PC-9 (cell line): ENCODE data around the gene LAMA3. TPM values are rescaled to one million over a fixed set of nuclear protein-coding genes. Genes with fewer than 3 reads are reported as not detected.

Experiments
- BruUV-seq: library from RNA; stranded (reverse); fragments of 400-500 nt; replicated peaks from 2 replicates; lab custom pipeline; 2021; lab: Mats Ljungman, UMichigan
- CTCF ChIA-PET: fragments of 300-600 bp; sonication (Branson Sonifier 250); formaldehyde crosslinking; loops from one replicate; lab custom pipeline; 2022; ENCODE audit warnings: antibody characterized with exemption; lab: Charles Lee
- POLR2A ChIA-PET: fragments of 300-600 bp; sonication (Branson Sonifier 250); formaldehyde crosslinking; loops from one replicate; lab custom pipeline; 2022; ENCODE audit warnings: antibody characterized with exemption; ENCODE audit not compliant: unreplicated experiment; lab: Charles Lee
- DNase-seq, 2 experiments: peaks; one replicate each; pipeline versions ENCODE4 v3.0.0 to v3.0.0-alpha.2; 2015 to 2022; ENCODE audit warnings: mixed read lengths in 1 of 2
- H2AFZ ChIP-seq: fragments of 200-600 bp; sonication (generic); 2 replicates; pipeline ENCODE4 v1.8.1; 2017; ENCODE audit warnings: antibody characterized with exemption
- H3F3A ChIP-seq: fragments of 200-600 bp; sonication (generic); 2 replicates; pipeline ENCODE4 v1.8.1; 2017; ENCODE audit warnings: antibody characterized with exemption, mild to moderate bottlenecking, low read depth; ENCODE audit not compliant: insufficient read depth
- H3K27ac ChIP-seq: fragments of 200-600 bp; sonication (generic); 2 replicates; pipeline ENCODE4 v1.6.1; 2016; ENCODE audit warnings: mixed run types
- H3K27me3 ChIP-seq: fragments of 200-600 bp; sonication (generic); 2 replicates; pipeline ENCODE4 v1.6.1; 2016; ENCODE audit warnings: low read depth, mixed run types; ENCODE audit not compliant: insufficient read depth
- H3K36me3 ChIP-seq: fragments of 200-600 bp; sonication (generic); 2 replicates; pipeline ENCODE4 v1.6.1; 2016; ENCODE audit warnings: low read depth, mixed run types
- H3K4me1 ChIP-seq: fragments of 200-600 bp; sonication (generic); replicated peaks from 2 replicates; pipeline ENCODE4 v1.6.1; 2016; ENCODE audit warnings: mixed run types; ENCODE audit not compliant: insufficient read depth
- H3K4me2 ChIP-seq: fragments of 200-600 bp; sonication (generic); 2 replicates; pipeline ENCODE4 v1.6.1; 2017; ENCODE audit warnings: mixed run types
- H3K4me3 ChIP-seq: fragments of 200-600 bp; sonication (generic); 2 replicates; pipeline ENCODE4 v1.6.1; 2016; ENCODE audit warnings: mixed run types
- H3K79me2 ChIP-seq: fragments of 200-600 bp; sonication (generic); 2 replicates; pipeline ENCODE4 v1.6.1; 2017; ENCODE audit warnings: low read depth, mixed run types
- H3K9me2 ChIP-seq: fragments of 200-600 bp; sonication (generic); 2 replicates; pipeline ENCODE4 v1.8.1; 2017; ENCODE audit warnings: mild to moderate bottlenecking; ENCODE audit not compliant: insufficient read depth
- H3K9me3 ChIP-seq: fragments of 200-600 bp; sonication (generic); 2 replicates; pipeline ENCODE4 v1.8.1; 2016; ENCODE audit warnings: low read depth; ENCODE audit not compliant: insufficient read depth
- H4K20me1 ChIP-seq: fragments of 200-600 bp; sonication (generic); 2 replicates; pipeline ENCODE4 v1.8.1; 2017; ENCODE audit not compliant: insufficient read depth
- EZH2 ChIP-seq: fragments of 200-600 bp; sonication (generic); IDR thresholded peaks from 2 replicates; pipeline ENCODE4 v1.8.0; 2017; ENCODE audit warnings: antibody characterized with exemption, low read depth
- intact Hi-C: fragments of 100-400 bp; cut with micrococcal nuclease; formaldehyde crosslinking; loops from one replicate; pipeline ENCODE4 v1.10.0; 2022; ENCODE audit not compliant: unreplicated experiment
- total RNA-seq: library from RNA; stranded (reverse); gene quantifications from 2 replicates; pipeline ENCODE4 v1.2.3, GENCODE V29; 2021
- TF ChIP-seq, protein P1 (sequence below): fragments of 200-600 bp; sonication (generic); conservative IDR thresholded peaks from 2 replicates; pipeline ENCODE4 v1.6.1; 2017; ENCODE audit warnings: mixed run types, antibody characterized with exemption, mild to moderate bottlenecking, moderate library complexity

LAMA3 gene
- total RNA-seq, 1 experiment from 2014 or later = 44.4 TPM

DNA sequence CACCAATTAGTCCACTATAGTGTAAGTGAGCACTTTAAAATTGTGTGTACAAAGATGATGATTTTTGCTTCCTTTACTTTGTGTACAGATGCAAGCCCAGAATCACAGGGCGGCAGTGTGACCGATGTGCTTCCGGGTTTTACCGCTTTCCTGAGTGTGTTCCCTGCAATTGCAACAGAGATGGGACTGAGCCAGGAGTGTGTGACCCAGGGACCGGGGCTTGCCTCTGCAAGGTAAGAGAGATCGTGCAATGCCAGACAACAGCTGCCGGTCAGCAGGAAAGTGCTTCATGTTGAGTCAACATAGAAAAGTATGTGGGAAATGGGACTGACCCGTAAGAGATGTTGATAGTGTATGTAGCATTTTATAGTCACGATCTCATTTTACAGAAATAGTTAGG, 168.5 kb downstream of the LAMA3 start:
- H4K20me1 ChIP-seq = no peaks in the 10 kb centered on the region
- H3K9me3 ChIP-seq = no peaks in the 10 kb centered on the region
- no TSS peak for BruUV-seq
- no peak overlapping the region for H3K4me3 ChIP-seq
- TF ChIP-seq, protein P1, sequence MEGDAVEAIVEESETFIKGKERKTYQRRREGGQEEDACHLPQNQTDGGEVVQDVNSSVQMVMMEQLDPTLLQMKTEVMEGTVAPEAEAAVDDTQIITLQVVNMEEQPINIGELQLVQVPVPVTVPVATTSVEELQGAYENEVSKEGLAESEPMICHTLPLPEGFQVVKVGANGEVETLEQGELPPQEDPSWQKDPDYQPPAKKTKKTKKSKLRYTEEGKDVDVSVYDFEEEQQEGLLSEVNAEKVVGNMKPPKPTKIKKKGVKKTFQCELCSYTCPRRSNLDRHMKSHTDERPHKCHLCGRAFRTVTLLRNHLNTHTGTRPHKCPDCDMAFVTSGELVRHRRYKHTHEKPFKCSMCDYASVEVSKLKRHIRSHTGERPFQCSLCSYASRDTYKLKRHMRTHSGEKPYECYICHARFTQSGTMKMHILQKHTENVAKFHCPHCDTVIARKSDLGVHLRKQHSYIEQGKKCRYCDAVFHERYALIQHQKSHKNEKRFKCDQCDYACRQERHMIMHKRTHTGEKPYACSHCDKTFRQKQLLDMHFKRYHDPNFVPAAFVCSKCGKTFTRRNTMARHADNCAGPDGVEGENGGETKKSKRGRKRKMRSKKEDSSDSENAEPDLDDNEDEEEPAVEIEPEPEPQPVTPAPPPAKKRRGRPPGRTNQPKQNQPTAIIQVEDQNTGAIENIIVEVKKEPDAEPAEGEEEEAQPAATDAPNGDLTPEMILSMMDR = no peak
- no peak for TF ChIP-seq EZH2
- peaks cover 34% of the 10 kb centered on the region for H3K4me1 ChIP-seq
- no peak overlapping the region for H2AFZ ChIP-seq
- H3K36me3 ChIP-seq = no peaks in the 10 kb centered on the region
- CTCF ChIA-PET = no interaction called here
- H3K27me3 ChIP-seq = no peaks in the 10 kb centered on the region
- peaks cover 23% of the 10 kb centered on the region for H3F3A ChIP-seq
- H3K4me2 ChIP-seq = no peak overlapping the region
- H3K9me2 ChIP-seq = no peaks in the 10 kb centered on the region
- H3K27ac ChIP-seq = no peak overlapping the region
- H3K79me2 ChIP-seq = no peaks in the 10 kb centered on the region
- POLR2A ChIA-PET = no interaction called here
- no peak for DNase-seq
- intact Hi-C loops = no loop called here

DNA sequence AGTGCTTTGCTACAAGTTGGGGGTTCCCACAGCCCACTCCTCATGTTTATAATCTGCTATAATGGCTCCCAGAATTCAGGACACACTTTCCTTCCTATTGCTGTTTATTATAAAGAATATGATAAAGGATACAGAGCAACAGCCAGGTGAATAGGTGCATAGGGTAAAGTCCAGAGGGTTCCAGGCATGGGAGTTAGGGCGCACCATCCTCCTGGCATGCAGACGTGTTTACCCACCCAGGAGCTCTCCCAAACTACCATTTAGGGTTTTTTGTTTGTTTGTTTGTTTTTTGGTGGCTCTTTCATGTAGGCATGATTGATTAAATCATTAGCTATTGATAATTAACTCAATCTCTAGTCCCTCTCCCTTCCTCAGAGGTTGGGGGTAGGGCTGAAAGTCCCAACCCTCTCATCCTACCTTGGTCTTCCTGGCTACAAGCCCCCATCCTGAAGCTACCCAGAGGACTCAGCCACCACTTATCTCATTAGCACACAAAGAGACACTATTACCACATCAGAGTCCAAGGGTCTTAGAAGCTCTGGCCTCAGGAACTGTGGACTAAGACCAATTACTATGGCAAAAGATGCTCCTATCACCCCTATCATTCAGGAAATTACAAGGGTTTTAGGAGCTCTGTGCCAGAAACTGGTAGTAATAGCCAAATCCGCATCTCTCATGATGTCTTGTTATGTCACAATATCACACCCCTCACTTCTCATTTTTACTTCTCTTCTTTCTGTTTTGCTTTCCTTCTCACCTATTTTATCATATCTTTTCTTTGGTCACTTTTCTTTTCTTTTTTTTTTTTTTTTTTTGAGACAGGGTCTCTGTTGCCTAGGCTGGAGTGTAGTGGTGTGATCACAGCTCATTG, 170.4 kb downstream of the LAMA3 start:
- Histone ChIP-seq H3K36me3 (no peaks in the 10 kb centered on the region), H3K4me1 (peaks cover 35% of the 10 kb centered on the region), H4K20me1 (no peaks in the 10 kb centered on the region), H3K4me2 (no peak overlapping the region), H3K27me3 (no peaks in the 10 kb centered on the region), H2AFZ (no peak overlapping the region), H3K27ac (no peak overlapping the region), H3K4me3 (no peak overlapping the region), H3K9me2 (no peaks in the 10 kb centered on the region), H3K9me3 (no peaks in the 10 kb centered on the region), H3K79me2 (no peaks in the 10 kb centered on the region), H3F3A (peaks cover 23% of the 10 kb centered on the region)
- intact Hi-C loops = no loop called here
- ChIA-PET POLR2A (no interaction called here), CTCF (no interaction called here)
- no TSS peak for BruUV-seq
- DNase-seq = no peak
- TF ChIP-seq EZH2 = no peak
- TF ChIP-seq, protein P1 = no peak

DNA sequence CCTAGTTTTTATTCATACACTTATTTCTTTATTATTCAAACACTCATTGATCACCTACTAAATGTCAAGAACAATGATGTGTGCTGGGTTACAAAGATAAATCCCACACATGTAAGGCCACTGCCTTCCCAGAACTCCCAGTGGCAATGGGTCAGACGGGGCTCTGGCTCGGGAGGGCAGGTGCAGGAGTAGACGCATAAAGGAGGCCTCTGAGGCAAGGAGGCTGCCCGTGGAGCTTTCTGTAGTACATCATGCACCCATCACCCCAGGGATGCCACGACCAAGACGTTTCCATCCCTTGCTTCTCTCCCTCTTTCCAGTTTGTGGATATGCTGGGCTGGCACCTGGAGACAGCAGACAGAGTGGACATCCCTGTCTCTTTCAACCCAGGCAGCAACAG, 172.1 kb downstream of the LAMA3 start:
- ChIA-PET POLR2A (no interaction called here), CTCF (no interaction called here)
- no peaks in the 10 kb centered on the region for H3K36me3 ChIP-seq
- H3K4me3 ChIP-seq = no peak overlapping the region
- peak overlapping the region; percentile 10; the same call in 1 of the 2 replicates for H3K4me2 ChIP-seq
- intact Hi-C loops = no loop called here
- no peaks in the 10 kb centered on the region for H3K27me3 ChIP-seq
- peaks cover 28% of the 10 kb centered on the region for H3K4me1 ChIP-seq
- no peaks in the 10 kb centered on the region for H3K9me2 ChIP-seq
- H3K9me3 ChIP-seq = no peaks in the 10 kb centered on the region
- BruUV-seq = no TSS peak
- no peak for DNase-seq
- H4K20me1 ChIP-seq = no peaks in the 10 kb centered on the region
- H2AFZ ChIP-seq = no peak overlapping the region
- peaks cover 19% of the 10 kb centered on the region for H3F3A ChIP-seq
- no peaks in the 10 kb centered on the region for H3K79me2 ChIP-seq
- peak overlapping the region; percentile 70 for H3K27ac ChIP-seq
- no peak for TF ChIP-seq EZH2
- TF ChIP-seq, protein P1 = no peak
